ENCODE results near the gene RBBP8NL. TPM values are rescaled to one million over a fixed set of nuclear protein-coding genes. Genes with fewer than 3 reads are reported as not detected.

Gene RBBP8NL
- not detected for polyA plus RNA-seq (2013, experiment 1 of 2; ENCODE audit: insufficient read length)
- not detected for polyA plus RNA-seq (2013, experiment 2 of 2; ENCODE audit: insufficient read length)

- no peak for DNase-seq
Measured at GRCh38 chr20:62427172-62428001, at the start of gene RBBP8NL. Gene RBBP8NL, minus strand, starts transcription at chr20:62427539. Its CDS starts 7,892 bp downstream, at chr20:62419647.

GRCh38 chr20:62476056-62476838 is 48.9 kb upstream of the RBBP8NL start:
- DNase-seq: no peak

DNA sequence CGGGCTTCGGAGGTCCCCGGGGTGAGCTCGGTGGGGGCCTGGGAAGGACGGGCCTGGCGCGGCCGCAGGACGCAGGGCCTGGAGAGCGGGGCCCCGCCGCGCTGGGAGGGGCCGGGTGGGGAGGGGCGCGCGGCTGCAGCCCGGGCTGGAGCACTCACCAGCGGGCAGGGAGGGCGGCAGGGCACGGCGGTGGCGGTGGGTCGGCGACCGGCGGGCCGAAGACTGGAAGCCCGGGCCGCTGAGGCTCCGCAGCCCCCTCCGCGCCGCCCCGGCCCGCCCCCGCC is 48.4 kb upstream of the RBBP8NL start, which contains the start of gene GATA5:
TSS of gene GATA5 (minus strand) at position 224 of the 284 bp plus-strand sequence. CDS start 474 bp downstream, outside the sequence.
- DNase-seq: no peak

GRCh38 chr20:62475027-62475771 is 47.9 kb upstream of the RBBP8NL start:
- no peak for DNase-seq

DNA sequence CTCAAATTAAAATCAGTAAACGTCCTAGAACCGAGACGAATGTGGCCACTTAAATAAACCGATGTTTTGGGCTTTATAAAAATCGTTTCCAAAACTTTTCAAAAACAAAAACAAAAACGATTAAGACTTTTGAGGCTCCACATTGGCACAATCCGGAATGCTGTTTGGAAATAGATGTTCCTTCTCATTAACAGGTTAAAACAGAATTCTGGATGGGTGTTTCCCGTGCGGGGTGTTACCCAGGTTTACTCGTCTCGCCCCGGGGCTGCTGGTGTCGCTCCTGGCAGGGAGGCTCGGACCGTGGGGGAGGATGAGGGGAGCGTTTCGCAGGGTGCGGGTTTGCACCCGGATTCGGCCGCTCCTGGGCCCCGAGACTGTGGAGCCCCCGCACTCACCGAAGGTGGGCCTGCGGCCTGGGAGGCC is 47.3 kb upstream of the RBBP8NL start:
- DNase-seq: no peak

DNA sequence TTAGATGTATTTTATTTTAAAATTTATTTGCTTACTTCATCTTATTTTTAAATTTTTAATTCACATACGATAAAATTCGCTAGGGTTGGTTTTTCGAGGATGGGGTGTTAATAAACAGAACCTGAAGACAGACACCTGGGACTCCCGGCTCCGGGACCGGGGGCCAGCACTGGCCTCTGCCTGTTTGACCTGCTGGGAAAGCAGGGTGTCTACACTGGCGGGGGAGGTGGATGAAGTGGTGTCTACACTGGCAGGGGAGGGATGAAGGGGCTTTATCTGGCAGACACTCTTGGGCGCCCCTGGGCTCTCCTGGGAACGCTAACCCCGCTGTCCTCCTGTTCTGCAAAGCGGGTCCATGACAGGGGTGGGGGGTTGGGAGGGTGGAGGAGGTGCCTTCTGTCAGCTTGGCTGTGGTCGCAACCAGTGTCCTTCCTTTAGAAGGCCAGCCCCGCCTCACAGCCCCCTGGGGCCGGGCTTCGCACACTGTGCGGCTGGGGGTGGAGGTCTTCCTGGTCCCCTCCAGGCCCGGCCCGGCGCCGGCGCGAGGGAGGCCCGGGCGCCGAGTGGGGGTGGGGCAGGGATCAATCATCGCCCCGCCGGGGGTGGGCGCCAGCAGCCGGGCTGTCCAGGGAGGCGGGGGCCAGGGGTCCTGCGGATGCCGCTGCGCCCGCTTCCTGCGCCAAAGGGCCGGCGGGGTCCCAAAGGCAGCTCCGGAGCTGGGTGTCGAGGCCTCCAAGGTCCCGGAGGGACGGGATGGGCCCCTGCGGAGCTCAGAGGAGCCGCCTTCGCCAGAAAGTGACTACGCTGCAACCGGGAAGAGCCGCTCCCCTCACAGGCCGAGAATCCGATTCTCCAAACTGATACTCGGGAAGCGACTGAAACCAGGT is 46.6 kb upstream of the RBBP8NL start:
- DNase-seq: no peak

- DNase-seq: no peak
Measured at GRCh38 chr20:62472941-62473585, 45.7 kb upstream of the RBBP8NL start.

DNA sequence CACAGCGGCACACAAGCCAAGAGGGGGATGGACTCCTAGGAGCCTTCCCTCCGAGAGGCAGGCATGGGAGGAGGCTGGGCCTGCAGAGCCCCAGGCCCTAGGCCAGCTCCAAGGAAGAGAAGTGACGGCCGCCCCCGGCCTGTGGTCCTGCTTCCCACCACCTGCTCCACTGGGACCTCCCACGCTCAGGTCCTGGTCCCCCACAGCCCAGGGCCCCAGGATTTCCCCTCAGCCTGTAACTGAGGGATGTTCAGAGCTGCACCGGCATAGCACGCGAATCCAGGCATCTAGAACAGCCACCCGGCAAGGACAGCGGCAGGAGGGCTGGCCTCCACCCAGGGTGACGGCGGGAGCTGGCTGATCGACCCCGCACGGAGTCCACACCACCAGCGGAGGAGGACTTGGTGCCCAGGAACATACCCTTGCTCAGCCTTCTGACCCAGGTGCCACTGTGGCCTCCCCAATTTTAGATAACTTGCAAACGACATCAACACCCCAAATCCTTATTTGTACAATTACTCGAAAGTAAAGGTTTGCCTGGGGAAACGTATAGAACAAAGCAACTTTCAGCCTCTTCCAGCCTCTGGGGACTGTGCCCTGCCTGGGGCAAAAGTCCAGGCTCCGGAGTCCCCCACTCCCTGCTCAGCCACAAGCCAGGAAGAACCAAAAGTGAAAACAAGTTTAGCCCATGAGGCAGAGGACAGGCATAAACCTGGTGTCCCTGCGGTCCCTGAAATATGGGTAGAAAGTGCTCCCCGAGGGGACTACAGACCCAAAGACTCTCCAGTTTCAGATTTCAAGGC is 45.0 kb upstream of the RBBP8NL start:
- DNase-seq: no peak

DNA sequence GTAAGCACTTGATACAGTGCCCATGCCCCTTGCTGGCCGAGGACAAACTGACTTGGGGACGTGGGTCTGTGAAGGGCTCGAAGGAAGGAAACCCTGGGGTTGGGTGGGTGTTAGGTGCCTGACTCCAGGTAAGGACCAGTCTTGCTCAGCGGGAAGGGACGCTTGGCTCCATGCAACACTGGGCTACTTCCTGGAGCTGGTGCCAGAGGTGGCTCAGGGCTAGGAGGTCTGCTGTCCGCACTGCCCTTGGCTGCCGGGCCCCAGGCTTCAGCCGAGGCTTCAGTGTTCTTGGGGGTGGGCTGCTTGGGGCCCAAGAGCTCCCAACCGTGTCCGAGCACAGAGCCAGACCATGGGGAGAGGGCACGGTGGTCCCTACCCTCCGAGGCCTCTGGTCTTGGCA is 43.1 kb upstream of the RBBP8NL start:
- no peak for DNase-seq

- DNase-seq: no peak
Measured at GRCh38 chr20:62470001-62470400, 42.7 kb upstream of the RBBP8NL start.

DNA sequence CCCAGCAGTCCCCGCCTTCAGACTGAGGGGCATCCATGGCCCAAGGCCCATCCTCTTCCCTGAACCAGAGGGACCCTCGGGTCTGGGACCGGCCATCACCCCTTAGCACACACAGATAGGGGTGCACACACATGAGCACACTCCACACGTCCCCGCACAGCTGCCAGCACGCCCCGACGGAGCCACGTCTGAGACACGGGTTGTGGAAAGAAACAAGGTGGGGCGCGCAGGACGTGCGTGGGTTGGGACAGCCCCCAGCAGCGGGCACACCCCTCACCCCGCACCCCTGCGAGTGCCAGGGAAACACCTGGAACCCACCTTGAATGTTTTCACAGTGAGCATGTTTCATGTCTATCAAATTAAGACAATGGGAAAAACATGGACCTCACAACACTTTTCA is 42.0 kb upstream of the RBBP8NL start:
- DNase-seq: no peak

- no peak for DNase-seq
Measured at GRCh38 chr20:62466806-62467537, 39.6 kb upstream of the RBBP8NL start.

GRCh38 chr20:62466072-62466760 is 38.9 kb upstream of the RBBP8NL start:
- DNase-seq: no peak

GRCh38 chr20:62464990-62465389 is 37.7 kb upstream of the RBBP8NL start:
- no peak for DNase-seq

- no peak for DNase-seq
Measured at GRCh38 chr20:62464425-62464770, 37.1 kb upstream of the RBBP8NL start.

- no peak for DNase-seq
Measured at GRCh38 chr20:62463651-62464424, 36.5 kb upstream of the RBBP8NL start.

DNA sequence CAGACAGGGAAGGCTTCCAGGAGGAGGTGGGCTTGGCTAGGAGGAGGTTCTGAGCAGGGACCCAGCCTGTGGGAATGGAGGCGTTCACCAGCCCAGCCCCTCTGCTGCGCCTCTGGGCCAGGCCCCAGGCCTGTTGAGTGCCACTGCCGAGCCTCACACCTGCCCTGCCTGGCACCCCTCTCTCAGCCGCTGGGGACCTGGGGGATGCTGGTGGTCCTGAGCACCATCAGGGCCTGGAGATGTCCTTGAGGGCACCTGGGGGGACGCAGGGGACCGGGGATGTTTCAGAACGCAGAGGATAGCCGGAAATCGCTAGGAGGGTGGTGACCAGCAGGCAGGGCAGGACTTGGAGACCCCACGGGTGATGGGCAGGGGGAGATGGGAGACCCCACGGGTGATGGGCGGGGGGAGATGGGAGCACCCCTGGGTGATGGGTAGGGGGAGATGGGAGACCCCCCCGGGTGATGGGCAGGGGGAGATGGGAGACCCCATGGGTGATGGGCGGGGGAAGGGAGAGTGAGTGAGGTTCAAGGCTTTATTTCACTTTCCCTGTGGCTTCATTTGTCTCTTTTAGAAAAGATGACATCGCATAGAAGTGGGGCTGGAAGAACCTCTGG is 35.7 kb upstream of the RBBP8NL start:
- DNase-seq: no peak

DNA sequence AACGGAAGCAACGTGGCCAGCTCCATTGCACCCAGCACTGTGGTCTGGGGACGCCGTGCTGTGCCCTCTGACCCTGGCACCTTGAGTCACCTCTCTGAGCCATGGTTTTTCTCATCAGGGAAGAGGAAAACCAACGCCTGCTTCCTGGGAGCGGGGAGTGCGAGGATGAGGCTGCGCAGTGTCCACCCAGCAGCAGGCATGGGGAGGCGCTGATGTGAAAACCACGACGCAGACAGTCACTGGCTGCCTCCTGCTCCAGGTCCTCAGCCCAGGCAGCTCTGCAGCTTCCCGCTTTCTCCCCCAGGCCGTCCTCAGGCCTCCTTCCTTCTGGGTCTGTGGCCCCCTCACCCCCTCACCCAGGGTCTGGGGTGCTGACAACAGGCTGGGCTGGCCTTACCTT is 34.5 kb upstream of the RBBP8NL start:
- DNase-seq: no peak
